Activated CD8-positive, alpha-beta T cell treated with anti-CD3 and anti-CD28 coated beads for 36 hours (primary cell): ENCODE data around the gene SLC35G3. TPM values are rescaled to one million over a fixed set of nuclear protein-coding genes. Genes with fewer than 3 reads are reported as not detected.

ENCODE experiments used
- ATAC-seq: fragments of 200-7000 bp; cut with Tn5 transposase; one replicate; pipeline ENCODE4 v1.10.0; 2021; ENCODE audit warnings: mild to moderate bottlenecking, moderate library complexity
- CTCF ChIA-PET: fragments of 350-600 bp; sonication (Branson Sonifier 250); formaldehyde crosslinking; loops from one replicate; lab custom pipeline; 2021; ENCODE audit warnings: antibody characterized with exemption; lab: Charles Lee
- POLR2A ChIA-PET: fragments of 350-600 bp; sonication (Branson Sonifier 250); formaldehyde crosslinking; loops from one replicate; lab custom pipeline; 2021; ENCODE audit warnings: antibody characterized with exemption; lab: Charles Lee
- DNase-seq: peaks from one replicate; pipeline ENCODE4 v3.0.0-alpha.2; 2020
- H3K27ac Mint-ChIP-seq: one replicate; pipeline ENCODE4 v1.8.0; 2021; ENCODE audit warnings: mild to moderate bottlenecking, mixed read lengths
- H3K27me3 Mint-ChIP-seq: one replicate; pipeline ENCODE4 v1.8.0; 2021; ENCODE audit warnings: mixed read lengths
- H3K36me3 Mint-ChIP-seq: one replicate; pipeline ENCODE4 v1.8.0; 2021; ENCODE audit warnings: low read depth, mixed read lengths
- H3K4me1 Mint-ChIP-seq: one replicate; pipeline ENCODE4 v1.8.0; 2021; ENCODE audit warnings: low read depth, mixed read lengths
- H3K4me3 Mint-ChIP-seq: one replicate; pipeline ENCODE4 v1.8.0; 2021; ENCODE audit warnings: mild to moderate bottlenecking, moderate library complexity, mixed read lengths
- H3K9me3 Mint-ChIP-seq: one replicate; pipeline ENCODE4 v1.8.0; 2021; ENCODE audit warnings: mixed read lengths
- intact Hi-C: fragments of 100-400 bp; cut with micrococcal nuclease; formaldehyde crosslinking; loops from one replicate; pipeline ENCODE4 v1.10.0; 2022
- total RNA-seq, 2 experiments: library from RNA; stranded (reverse); gene quantifications; one replicate each; pipeline ENCODE4 v1.2.3, GENCODE V29; 2021
- TF ChIP-seq, protein P1 (sequence below): fragments of 200-600 bp; IDR thresholded peaks from one replicate; pipeline ENCODE4 v1.8.0; 2022; ENCODE audit warnings: antibody characterized with exemption, mild to moderate bottlenecking

The SLC35G3 gene
- total RNA-seq, 2 experiments from 2014 or later, result not detected

DNA sequence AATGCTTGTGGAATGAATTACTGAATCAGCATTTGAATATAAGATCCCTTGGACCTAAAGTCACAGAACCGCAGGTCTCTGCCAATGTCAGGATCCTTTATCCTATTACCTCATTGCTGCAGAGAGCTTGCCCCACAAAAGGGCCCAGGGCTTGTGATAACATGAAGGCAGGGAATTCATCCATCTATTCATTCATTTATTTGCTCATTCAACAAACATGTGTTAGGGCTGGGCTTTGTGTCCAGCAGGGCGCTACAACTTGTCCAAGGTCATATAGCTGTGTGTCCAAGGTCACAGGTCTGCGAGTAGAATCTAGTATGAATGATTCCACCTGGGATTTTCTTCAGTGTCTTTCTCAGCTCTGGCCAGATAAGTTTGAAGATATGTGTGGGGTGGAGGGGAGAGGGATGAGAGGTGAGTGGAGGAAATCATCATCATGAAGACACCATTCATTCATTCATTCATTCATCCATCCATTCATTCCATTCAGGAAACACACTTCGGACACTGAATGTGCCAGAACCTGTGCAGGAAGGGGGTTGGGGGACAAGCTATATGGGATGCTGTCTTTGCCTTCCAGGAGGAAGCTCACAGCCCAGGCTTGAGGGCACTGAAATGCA lies 47.9 kb downstream of the SLC35G3 start:
- Mint-ChIP-seq H3K4me1 (peaks cover 8% of the 10 kb centered on the region), H3K36me3 (peaks cover 2% of the 10 kb centered on the region), H3K4me3 (no peak overlapping the region), H3K27me3 (no peaks in the 10 kb centered on the region), H3K9me3 (no peaks in the 10 kb centered on the region), H3K27ac (no peak overlapping the region)
- intact Hi-C loops, result no loop called here
- no peak for ATAC-seq
- CTCF ChIA-PET, result no interaction called here
- POLR2A ChIA-PET, result no interaction called here
- no peak for DNase-seq
- TF ChIP-seq, protein P1, sequence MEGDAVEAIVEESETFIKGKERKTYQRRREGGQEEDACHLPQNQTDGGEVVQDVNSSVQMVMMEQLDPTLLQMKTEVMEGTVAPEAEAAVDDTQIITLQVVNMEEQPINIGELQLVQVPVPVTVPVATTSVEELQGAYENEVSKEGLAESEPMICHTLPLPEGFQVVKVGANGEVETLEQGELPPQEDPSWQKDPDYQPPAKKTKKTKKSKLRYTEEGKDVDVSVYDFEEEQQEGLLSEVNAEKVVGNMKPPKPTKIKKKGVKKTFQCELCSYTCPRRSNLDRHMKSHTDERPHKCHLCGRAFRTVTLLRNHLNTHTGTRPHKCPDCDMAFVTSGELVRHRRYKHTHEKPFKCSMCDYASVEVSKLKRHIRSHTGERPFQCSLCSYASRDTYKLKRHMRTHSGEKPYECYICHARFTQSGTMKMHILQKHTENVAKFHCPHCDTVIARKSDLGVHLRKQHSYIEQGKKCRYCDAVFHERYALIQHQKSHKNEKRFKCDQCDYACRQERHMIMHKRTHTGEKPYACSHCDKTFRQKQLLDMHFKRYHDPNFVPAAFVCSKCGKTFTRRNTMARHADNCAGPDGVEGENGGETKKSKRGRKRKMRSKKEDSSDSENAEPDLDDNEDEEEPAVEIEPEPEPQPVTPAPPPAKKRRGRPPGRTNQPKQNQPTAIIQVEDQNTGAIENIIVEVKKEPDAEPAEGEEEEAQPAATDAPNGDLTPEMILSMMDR, result no peak

DNA sequence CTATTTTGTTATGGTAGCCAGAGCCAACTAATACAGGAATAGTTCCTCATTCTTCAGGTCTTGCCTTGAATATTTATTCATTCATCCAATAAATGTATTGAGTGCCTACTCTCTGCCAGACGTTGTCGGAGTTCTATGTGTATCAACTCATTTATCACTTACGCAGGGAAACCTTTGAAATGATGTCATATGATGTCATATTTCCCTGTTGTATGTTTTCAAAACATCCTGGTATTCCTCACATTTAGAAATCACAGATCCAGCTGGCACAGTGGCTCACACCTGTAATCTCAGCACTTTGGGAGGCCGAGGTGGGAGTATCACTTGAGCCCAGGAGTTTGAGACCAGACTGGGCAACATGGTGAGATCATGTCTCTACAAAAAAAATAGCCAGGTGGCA lies 49.4 kb downstream of the SLC35G3 start:
- intact Hi-C loops, result no loop called here
- H3K27ac Mint-ChIP-seq, result no peak overlapping the region
- no peaks in the 10 kb centered on the region for H3K27me3 Mint-ChIP-seq
- TF ChIP-seq, protein P1, result no peak
- CTCF ChIA-PET, result interaction anchor here (1.4 kb wide), 1 partner anchor 603 kb away, joined by 4 read pairs; no protein-coding TSS in a partner anchor
- POLR2A ChIA-PET, result no interaction called here
- no peaks in the 10 kb centered on the region for H3K9me3 Mint-ChIP-seq
- peaks cover 9% of the 10 kb centered on the region for H3K36me3 Mint-ChIP-seq
- DNase-seq (no peak), ATAC-seq (no peak)
- no peak overlapping the region for H3K4me3 Mint-ChIP-seq
- H3K4me1 Mint-ChIP-seq, result peaks cover 14% of the 10 kb centered on the region

Other genes starting within 250 kb of the SLC35G3 start
- gene CCT6B, start 232.9 kb downstream of the SLC35G3 start, total RNA-seq, result 1 to 10 TPM; 1.4 to 1.8 TPM
- 10 to 100 TPM; 18.8 to 22.5 TPM for gene ZNF830, start 232.9 kb downstream of the SLC35G3 start, total RNA-seq
- gene LIG3, start 213.9 kb downstream of the SLC35G3 start, total RNA-seq, result 10 to 100 TPM; 44.1 to 50.4 TPM
- 10 to 100 TPM; 11.3 to 12.0 TPM for gene RFFL, start 130.7 kb downstream of the SLC35G3 start, total RNA-seq
- gene RAD51D, start 74.5 kb downstream of the SLC35G3 start, total RNA-seq, result 10 to 100 TPM; 32.4 to 36.2 TPM
- not detected for gene FNDC8, start 72.8 kb downstream of the SLC35G3 start, total RNA-seq
- 10 to 100 TPM; 49.1 to 49.8 TPM for gene NLE1, start 52.1 kb downstream of the SLC35G3 start, total RNA-seq
- under 1 TPM in 1 of 2 experiments, not detected in 1; 0.11 TPM for gene UNC45B, start 46.6 kb downstream of the SLC35G3 start, total RNA-seq
- gene SLFN5, start 48.7 kb upstream of the SLC35G3 start, total RNA-seq, result 10 to 100 TPM; 29.1 to 32.7 TPM
- gene SLFN11, start 179.2 kb upstream of the SLC35G3 start, total RNA-seq, result 100 to 1,000 TPM in 1 of 2 experiments, 10 to 100 TPM in 1; 95.8 to 106 TPM
- 1 to 10 TPM; 5.1 to 6.3 TPM for gene SLFN12, start 238.1 kb upstream of the SLC35G3 start, total RNA-seq